HT-29 (cell line): ENCODE results near the gene DDX23. TPM values are rescaled to one million over a fixed set of nuclear protein-coding genes. Genes with fewer than 3 reads are reported as not detected.
A peak's percentile ranks its signal among the peaks of the same experiment; 100 is the strongest.

Experiments
- DNase-seq: peaks from one replicate; pipeline ENCODE4 v3.0.0-alpha.2; 2015; ENCODE audit warnings: low spot score
- total RNA-seq: library from RNA; depleted of rRNA; stranded (reverse); fragments of >200 nt; shearing (Covaris generic); gene quantifications from 2 replicates; pipeline ENCODE4 v1.2.3, GENCODE V29; 2014

Gene DDX23
- total RNA-seq, 1 experiment from 2014 or later = 104 TPM

- no peak for DNase-seq
Measured at GRCh38 chr12:48823281-48823680, 28.7 kb downstream of the DDX23 start.

GRCh38 chr12:48822711-48823110, 29.3 kb downstream of the DDX23 start:
- DNase-seq = no peak

DNA sequence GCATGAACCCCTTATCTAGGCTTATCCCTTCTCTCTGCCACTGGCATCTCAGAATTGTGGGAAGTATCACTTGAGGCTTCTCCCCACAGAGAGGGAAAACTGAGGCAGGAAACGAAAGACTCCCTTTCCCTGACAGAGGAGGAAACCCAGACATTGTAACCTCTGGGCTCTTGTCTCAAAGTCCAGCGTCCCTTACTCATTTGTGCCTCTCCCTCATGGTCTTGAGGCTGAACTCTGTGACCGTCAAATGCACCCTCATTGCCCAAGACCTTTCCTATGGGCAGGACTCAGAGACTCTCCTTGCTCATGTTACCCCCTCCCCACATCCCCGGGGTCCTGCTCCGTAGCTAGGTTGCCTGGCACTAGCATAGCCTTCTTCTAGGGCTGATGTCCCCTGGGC, 29.8 kb downstream of the DDX23 start:
- DNase-seq = no peak

DNA sequence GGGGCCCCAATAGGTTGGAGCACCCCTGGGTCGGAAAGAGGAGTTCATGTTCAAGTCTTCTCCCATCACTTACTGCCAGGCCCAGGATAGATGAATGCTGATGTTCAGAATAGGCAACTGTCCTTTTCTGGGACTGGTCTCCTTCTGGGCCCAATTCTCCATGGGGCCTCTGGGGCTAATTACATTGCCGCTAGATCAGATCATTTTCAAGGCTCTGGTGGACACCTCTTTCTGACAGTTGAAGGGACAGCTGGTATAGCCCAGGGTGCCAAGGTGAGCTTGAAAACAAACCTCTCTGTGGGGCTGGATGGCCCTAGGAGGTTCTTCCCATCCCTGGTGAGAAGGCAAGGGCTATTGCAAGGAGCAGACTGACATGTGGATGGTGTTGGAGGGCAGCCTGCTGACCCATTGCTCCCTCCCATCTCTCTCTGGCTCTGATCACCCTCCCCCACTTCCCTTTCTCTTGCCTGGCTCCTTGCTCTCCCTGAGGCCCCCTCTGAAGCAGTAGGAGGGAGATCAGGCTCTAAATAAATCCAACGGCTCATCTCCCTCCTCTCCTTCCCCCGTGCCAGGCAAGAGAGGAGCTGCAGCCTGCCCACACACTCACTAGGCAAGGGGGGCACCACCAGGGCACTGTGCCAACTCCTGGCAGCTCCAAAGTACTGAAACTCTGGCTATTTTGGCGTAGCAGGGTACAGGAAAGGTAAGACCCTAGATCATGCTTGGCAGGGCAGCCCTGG, 31.8 kb downstream of the DDX23 start:
- no peak for DNase-seq

- DNase-seq = no peak
Measured at GRCh38 chr12:48818831-48819590, 33.0 kb downstream of the DDX23 start.

DNA sequence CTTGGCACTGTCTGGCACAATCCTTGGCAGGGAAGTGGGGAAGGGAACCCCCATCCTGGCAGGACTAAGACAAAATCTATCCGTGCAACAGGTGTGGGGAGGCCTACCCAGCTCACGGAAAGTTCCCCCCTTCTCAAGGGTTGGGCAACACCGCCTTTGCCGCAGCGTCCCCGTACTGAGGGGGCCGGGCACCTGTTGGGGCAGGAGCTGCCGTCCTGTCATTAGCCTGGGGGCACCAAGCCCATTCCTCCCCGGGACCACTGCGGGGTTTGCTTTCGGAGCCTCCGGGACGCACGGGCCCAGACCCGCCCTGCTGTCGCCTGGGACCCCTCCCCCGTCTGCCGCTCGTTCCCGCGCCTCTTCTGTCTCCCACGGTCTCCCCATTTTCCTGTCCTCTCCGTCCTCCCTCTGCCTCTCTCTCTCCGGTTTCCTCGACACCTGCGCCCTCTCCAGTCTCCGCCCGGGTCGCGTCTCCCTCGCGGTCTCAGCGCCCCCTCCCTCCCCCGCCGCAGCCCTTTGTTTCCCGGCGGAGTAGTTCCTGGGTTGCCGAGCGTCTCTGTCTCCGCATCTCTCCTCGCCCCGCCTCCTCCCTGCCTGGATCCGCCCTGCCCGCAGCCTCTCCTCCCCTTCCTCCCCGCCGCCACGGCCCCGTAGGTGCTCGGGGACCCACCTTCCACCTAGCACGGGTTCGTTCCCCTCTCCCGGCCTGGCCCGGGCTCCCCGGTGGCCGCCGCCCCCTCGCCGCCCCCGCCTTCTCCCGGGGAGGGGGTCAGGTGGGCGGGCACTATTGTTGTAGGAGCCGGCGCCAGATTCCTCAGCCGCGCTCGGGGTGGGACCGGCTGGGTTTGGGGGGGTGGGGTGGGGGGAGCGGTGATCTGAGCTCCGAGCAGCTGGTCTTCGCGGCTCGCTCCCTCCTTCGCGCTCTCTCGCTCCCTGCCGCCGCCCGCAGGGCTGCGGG, 33.8 kb downstream of the DDX23 start, which contains the start of gene CACNB3:
CACNB3 (plus strand) TSS at position 624 of the 958 bp plus-strand sequence. CDS start 434 bp downstream, outside the sequence.
- peak; percentile 53 for DNase-seq

GRCh38 chr12:48816143-48816854, 35.7 kb downstream of the DDX23 start:
- DNase-seq = peak; percentile 43

- peak; percentile 84 for DNase-seq
Measured at GRCh38 chr12:48815126-48816110, 36.5 kb downstream of the DDX23 start.

- peak; percentile 85 for DNase-seq
Measured at GRCh38 chr12:48814262-48815125, 37.5 kb downstream of the DDX23 start.

- DNase-seq = no peak
Measured at GRCh38 chr12:48813465-48814261, 38.3 kb downstream of the DDX23 start.

DNA sequence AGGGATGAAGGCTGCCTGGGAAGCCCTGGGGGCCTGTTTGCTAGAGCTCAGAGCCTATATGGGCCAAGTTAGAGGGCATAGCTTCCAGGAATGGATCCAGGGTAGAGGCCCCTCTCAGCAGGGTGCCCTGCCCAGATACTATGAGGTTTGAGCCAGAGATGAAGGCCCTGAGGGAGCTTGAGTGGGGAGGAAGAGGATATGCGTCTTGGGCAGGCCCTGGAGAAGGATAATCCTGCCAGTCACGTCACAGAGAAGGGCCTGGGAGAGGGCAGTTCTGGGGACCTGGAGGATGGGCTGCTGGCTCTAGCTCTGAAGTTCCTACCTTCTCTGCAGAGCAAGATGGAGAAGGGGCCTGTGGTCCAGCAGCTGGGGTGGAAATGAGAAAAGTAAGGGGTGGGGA, 39.6 kb downstream of the DDX23 start:
- no peak for DNase-seq

GRCh38 chr12:48811437-48812090, 40.4 kb downstream of the DDX23 start:
- no peak for DNase-seq

DNA sequence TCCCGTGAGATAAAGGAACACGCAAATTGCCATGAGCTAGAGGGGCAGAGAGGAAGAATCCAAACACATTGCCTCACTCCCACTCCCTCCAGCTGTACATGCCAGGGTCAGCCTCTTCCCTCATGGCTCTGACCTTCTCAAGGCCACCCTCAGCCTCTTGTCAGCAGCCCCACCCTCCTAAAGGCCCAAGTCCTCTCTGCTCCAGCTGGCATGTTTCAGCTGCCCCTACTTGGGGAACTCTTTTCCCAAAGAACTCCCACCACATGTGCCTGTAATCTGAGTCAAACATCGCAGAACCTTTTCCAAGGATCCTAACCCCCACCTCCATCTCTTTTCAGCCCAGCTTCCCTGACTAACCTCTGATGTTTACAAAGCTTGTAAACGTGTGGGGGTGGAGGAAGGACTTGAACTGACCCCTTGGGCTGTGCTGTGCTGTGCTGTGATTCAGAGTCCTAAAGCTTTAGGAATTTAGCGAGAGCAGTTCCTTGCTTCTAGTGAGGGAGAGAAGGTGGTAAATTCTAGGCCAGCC, 41.0 kb downstream of the DDX23 start:
- no peak for DNase-seq

GRCh38 chr12:48807981-48808380, 44.0 kb downstream of the DDX23 start:
- no peak for DNase-seq

DNA sequence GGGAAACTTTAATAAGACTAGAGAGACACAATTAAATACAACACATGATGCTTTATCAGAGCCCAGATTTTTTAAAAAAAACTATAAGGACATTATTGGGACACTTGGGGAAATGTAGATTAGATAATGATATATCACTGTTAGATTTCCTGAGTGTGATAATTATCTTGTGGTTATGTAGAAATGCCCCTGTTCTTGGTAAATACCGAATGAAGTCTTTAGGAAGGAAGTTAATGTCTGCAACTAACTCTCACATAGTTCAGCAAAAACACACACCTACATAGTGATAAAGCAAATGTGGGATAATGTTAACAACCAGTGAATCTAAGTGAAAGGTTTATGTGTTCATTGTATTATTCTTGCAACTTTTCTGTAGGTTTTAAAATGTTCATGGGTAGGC, 48.3 kb downstream of the DDX23 start:
- DNase-seq = no peak

DNA sequence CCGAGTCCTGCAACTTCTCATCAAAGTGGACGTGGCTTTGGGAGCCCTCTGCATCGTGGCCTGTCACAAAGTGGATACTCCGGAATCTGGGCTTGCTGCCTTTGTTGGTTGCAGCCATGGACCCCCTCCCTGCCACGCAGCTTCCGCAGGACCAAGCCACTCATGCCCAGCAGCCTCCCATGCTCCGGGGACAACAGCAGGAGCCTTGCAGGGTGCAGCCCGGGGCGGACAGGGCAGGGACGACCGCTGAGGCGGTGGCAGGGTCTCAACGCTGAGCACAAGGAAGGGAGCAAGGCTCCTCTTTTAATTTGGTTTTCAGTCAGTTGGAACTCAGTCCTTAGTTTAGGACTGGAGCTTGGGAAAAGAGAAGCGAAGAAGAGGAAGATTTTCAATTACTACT, 51.0 kb downstream of the DDX23 start:
- no peak for DNase-seq

DNA sequence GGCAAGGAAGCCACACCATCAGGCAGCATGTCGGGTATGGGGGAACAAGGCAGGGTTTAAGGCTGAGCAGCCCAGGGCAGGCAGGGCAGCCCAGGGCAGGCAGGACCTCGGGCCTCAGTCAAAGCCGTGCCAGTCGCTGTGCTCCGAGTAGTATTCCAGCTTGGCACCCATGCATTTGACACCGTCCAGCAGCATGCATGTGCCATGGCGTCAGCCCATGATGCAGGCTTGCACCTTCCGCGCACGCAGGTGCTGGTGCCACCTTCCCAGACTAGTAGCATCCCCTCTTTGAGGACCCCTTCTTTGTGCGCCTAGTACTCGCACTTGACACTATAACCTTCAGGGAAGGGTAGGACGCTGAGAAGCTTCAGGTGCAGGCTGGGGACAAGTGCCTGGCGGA, 51.5 kb downstream of the DDX23 start:
- no peak for DNase-seq
